GM21737 (cell line): ENCODE measurements around the gene ST6GALNAC6.
"Not testable (repeated sequence)": the region's sequence is repeated elsewhere in the genome, so short reads cannot be mapped to it uniquely, and the experiment has no call there.

Experiments used
- ATAC-seq: cut with Tn5 transposase; IDR thresholded peaks from one replicate; pipeline ENCODE4 v1.9.1; 2021; ENCODE audit warnings: mild to moderate bottlenecking, moderate library complexity; ENCODE audit not compliant: unreplicated experiment

ST6GALNAC6 gene

DNA sequence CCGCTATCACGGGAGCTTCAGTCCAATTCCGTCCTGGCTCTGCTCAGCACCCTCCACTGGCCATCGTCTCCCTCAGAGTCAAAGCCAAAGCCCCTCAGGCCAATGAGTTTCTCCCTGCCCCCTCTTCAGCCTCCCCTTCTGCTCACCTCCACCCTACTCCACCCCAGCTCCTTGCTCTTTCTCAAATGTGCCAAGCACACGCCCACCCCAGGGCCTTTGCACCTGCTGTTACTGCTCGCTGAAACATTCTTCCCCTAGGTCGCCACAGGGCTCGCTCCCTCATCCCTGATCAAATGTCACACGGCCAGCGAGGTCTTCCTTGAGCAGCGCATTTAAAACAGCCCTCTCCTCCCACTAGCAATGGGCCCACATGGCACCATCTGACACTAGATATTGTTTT, 38.6 kb downstream of the ST6GALNAC6 start:
- no peak for ATAC-seq

- no peak for ATAC-seq
Observed at GRCh38 chr9:127860260-127860659, 39.1 kb downstream of the ST6GALNAC6 start.

- ATAC-seq: no peak
Observed at GRCh38 chr9:127858041-127858512, 41.3 kb downstream of the ST6GALNAC6 start.

GRCh38 chr9:127857278-127857677, 42.1 kb downstream of the ST6GALNAC6 start:
- no peak for ATAC-seq

GRCh38 chr9:127856729-127857116, 42.7 kb downstream of the ST6GALNAC6 start:
- no peak for ATAC-seq

DNA sequence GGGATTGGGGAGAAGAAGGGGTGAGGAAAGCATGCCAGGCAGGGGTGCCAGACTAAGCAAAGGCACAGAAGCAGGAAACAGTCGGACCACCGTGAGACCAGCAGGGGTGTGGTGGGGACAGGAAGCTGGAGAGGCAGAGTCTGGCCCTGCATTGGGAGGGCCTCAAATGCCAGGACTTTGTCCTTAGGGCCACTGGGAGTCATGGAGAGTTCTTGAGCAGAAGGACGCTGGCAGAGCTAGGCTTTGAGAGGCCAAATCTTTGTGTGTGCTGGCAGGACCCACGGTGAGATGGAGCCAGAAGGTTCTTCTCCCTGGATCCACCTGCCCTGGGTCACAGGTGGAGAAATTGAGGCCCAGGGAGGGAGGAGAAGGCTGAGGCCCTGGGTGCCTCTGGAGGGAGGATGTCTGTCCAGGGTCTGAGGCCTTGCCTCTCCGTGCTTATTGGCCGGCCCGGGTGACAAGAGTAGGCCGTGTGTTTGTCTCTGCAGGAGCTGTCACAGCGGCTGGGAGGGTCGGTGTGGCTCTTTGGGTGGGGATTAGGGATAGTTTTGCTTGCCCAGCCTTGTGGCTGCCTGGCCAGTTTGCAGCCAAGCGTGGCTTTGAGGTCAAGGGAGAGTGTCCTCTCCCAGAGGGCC, 43.2 kb downstream of the ST6GALNAC6 start:
- ATAC-seq: no peak

GRCh38 chr9:127855522-127855921, 43.9 kb downstream of the ST6GALNAC6 start:
- ATAC-seq: no peak

- ATAC-seq: no peak
Observed at GRCh38 chr9:127854960-127855359, 44.4 kb downstream of the ST6GALNAC6 start.

GRCh38 chr9:127854184-127854806, 45.1 kb downstream of the ST6GALNAC6 start, which contains the start of gene ENG:
Gene ENG, minus strand, starts transcription at chr9:127854658. Its CDS starts 303 bp downstream, at chr9:127854355.
- ATAC-seq: no peak

- ATAC-seq: no peak
Observed at GRCh38 chr9:127853312-127854183, 45.9 kb downstream of the ST6GALNAC6 start.

DNA sequence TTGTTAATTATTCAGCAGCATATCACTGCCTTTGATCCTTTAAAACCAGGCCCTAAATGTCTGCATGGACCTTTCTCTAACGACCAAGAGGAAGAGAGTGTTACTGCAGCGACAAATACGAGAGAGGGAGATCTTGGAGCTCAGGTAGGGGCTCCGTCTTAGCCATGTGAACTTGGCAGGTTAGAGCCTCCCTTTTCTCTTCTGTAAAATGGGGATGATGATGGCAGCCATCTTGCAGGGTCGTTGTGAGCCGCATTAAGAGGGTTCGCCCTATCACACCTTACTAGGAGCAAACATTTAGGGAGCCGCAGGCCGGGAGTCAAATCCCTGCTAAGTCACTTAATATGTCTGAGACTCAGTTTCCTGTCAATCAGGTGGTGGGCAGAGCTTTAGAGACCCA, 46.6 kb downstream of the ST6GALNAC6 start:
- no peak for ATAC-seq

DNA sequence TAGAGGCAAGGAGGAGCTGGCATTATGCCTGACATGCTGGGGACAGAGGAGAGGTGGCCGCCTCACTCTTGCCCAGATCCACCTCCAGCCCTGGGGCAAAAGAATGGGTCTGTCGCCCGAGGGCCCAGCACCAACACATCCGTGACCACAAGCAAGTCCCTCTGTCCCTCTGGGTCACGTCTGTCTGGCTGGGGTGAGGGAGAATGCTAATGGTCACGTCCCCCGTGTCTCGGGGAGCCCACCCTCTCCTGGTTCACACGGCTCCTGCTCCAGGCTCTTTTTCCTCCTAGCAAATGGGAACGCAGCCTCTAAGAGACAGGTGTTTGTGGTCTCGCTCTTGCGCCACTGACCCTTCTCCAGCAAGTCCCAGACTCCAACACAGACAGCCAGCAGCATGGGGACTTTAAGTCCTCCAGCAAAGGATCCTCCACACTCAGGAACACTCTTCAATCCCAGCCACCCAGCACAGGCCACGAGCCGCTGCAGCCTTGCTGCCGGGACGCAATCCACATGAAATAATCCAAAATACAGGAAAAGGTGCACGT, 49.0 kb downstream of the ST6GALNAC6 start:
- ATAC-seq: no peak

DNA sequence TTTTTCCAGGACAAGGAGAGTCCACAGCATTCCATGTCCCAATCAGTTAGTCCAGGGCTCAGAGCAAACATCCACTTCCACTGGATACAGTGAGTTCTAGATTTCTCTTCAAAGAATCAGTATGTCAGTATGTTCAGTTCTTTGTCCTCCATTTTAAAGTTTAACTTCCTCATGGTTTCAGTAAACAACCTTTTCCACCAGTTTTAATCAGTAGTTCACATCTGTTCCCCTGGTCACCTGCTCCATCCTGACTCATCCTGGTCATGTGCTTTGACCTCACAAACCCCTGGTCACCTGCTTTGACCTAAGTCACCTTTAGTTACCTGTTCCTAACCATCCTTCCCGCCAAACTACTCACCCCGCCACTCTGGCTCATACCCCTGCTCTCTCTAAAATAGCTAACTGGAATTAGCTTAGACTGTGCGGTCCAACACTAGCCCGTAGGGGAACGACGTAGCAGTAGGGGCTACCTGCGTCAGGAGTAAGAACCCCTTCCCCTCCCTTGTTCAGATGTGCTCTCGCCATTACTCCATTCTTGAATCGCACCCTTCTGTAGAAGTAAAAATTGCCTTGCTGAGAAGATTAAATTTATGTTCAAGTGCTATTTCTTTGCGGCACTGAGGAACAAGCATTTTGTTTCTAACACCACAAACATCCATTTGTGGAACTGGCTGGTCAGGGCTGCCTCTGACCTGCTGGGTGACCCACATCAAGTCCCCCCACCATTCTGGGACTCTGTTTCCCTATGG, 50.5 kb downstream of the ST6GALNAC6 start:
- no peak for ATAC-seq

DNA sequence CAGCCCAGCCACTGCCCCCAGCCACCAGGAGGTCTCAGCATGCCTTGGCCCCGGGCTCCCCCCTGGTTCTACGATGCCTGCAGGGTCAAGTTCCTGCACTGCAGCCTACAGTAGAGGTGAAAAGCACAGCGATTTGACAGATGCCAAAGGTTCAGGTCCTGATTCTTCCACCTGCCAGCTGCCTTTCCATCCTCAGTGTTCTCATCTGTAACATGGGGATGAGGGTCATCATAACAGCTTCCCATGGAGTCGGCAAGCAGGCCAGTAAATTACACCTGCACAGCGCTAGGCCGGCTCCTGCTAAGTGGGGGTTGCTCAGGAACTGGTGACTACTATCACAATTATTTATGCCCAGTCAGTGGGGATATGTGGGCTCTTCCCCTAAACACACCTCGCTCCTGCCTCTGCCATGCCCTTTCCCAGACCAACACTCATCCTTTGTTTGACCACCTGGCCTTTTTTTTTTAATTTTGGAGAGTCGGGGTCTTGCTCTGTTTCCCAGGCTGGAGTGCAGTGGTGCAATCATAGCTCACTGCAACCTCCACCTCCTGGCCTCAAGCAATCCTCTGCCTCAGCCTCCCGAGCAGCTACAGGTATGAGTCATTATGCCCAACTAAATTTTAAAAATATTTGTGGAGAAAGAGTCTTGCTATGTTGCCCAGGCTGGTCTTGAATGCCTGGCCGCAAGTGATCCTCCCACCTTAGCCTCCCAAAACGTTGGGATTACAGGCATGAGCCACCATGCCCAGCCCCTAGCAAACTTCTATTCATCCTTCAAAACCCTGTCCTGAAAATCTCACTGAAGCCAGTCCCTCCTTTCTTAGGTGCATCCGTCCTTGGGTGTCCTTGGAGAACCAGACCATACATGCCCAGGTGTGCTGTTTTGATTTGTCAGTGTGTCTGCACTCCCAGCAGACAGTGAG, 51.3 kb downstream of the ST6GALNAC6 start:
- no peak for ATAC-seq

GRCh38 chr9:127847178-127847510, 52.3 kb downstream of the ST6GALNAC6 start:
- no peak for ATAC-seq

DNA sequence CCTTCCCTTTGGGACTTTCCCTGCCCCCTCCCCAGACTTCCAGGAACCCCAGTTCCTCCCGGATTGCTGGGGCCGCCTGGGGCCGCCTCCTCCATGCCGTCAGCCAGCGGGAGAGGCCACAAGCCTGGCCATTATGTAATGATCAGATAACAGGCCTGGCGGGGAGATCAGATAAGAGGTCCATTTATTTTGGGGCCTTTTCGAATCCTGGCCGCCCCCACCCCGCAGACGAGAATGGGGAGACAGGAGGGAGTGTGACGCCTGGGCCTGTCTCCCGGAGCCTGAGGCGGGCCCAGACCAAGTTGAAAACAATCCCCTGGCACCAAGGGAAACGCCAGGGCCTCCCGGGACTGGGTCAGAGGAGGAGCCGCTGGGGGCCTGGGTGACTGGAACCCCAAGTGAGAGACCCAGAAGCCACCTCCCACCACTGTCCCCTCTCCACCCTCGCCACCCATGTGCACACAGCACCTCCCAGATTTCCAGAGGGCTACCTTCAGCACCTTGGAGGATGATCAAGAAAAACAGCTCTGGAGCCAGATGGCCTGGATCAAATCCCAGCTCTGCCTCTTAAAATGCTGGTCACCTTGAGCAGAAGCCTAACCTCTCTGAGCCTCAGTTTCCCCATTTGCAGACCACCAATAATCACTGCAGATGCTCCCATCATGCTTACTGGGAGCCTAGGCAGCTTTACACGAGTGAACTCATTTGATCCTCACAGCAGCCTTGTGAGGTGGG, 52.8 kb downstream of the ST6GALNAC6 start:
- ATAC-seq: no peak

GRCh38 chr9:127845619-127846018, 53.8 kb downstream of the ST6GALNAC6 start:
- ATAC-seq: not testable (repeated sequence)

DNA sequence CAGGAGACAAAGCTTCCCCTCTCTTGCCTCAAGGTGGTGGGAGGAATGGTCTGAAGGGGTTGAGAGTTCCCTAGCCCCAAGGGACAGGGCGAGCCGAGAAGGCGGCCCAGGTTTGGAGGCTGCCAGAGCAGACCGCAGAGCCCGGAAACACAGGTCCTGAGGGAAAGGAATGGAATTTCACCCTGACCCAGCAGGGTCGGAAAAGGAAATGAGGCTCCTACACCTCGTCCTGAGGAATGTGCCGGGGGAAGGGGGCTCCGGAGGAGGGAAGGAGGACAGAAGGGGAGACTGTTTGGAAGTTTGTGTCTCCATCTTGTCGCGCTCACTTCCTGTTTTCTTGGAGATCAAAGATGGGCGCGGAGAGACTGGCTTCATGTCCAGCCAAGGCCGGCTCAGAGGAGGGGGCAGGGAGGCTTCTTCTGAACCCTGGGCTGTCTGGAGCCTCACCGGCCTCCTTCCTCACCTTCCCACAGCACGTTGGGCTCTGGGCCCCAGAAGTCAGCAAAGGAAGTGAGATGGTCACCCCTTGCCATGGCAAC, 54.5 kb downstream of the ST6GALNAC6 start:
- no peak for ATAC-seq
